GM06990 (cell line): ENCODE results near the gene DCDC2.

ENCODE experiments used
- DNase-seq: peaks from one replicate; pipeline ENCODE4 v3.0.0-alpha.2; 2011; ENCODE audit not compliant: insufficient read length; ENCODE audit errors: extremely low read depth
- H3K27me3 ChIP-seq: replicated peaks from 2 replicates; pipeline ENCODE4 v1.6.0; 2011; ENCODE audit warnings: low read length; ENCODE audit not compliant: control insufficient read depth, insufficient read depth
- H3K36me3 ChIP-seq: 2 replicates; pipeline ENCODE4 v1.5.1; 2011; ENCODE audit warnings: low read length; ENCODE audit not compliant: control insufficient read depth, insufficient read depth
- H3K4me3 ChIP-seq: replicated peaks from 2 replicates; pipeline ENCODE4 v1.5.1; 2011; ENCODE audit warnings: low read depth, mild to moderate bottlenecking, control low read depth, low read length
- TF ChIP-seq, protein P1 (sequence below): IDR thresholded peaks from 2 replicates; pipeline ENCODE4 v1.5.1; 2011; ENCODE audit warnings: low read length, control low read depth, mild to moderate bottlenecking, inconsistent platforms; ENCODE audit not compliant: insufficient read depth, poor library complexity, severe bottlenecking

Gene DCDC2

DNA sequence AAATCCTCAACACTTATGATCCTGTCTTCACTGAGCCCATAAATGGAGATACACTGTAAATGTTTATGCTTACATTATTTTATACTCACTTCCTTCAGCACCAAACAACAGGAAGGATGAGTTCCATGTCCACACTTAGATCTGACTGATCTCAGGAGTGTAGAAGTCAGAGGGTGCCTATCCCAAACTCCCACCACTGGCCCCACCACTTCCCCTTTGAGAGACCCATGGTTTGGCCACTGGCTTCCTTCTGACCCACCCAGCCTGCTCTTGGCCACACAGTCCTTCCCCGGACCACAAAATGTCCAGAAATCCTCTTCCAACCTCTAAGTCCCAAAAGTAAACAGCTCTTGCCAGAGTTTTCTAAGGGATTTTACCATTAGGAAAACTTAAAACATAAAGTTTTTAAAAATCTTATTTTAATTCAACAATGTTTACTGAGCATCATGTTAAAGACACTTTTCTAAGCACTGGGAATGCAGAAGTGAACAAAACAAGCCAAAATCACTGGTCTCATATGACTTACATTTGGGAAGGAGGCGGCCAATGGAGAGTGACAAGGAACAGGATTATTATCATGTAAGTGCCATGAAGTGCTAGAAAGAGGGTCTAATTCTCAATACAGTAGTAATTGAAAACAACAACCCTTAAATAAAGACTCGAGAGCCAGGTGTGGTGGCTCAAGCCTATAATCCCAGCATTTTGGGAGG is 128.0 kb downstream of the DCDC2 start:
- H3K36me3 ChIP-seq = no peaks in the 10 kb centered on the region
- H3K4me3 ChIP-seq = no peak overlapping the region
- H3K27me3 ChIP-seq = no peaks in the 10 kb centered on the region; the same call in 1 of the 2 replicates
- TF ChIP-seq, protein P1, sequence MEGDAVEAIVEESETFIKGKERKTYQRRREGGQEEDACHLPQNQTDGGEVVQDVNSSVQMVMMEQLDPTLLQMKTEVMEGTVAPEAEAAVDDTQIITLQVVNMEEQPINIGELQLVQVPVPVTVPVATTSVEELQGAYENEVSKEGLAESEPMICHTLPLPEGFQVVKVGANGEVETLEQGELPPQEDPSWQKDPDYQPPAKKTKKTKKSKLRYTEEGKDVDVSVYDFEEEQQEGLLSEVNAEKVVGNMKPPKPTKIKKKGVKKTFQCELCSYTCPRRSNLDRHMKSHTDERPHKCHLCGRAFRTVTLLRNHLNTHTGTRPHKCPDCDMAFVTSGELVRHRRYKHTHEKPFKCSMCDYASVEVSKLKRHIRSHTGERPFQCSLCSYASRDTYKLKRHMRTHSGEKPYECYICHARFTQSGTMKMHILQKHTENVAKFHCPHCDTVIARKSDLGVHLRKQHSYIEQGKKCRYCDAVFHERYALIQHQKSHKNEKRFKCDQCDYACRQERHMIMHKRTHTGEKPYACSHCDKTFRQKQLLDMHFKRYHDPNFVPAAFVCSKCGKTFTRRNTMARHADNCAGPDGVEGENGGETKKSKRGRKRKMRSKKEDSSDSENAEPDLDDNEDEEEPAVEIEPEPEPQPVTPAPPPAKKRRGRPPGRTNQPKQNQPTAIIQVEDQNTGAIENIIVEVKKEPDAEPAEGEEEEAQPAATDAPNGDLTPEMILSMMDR = no peak
- DNase-seq = no peak

DNA sequence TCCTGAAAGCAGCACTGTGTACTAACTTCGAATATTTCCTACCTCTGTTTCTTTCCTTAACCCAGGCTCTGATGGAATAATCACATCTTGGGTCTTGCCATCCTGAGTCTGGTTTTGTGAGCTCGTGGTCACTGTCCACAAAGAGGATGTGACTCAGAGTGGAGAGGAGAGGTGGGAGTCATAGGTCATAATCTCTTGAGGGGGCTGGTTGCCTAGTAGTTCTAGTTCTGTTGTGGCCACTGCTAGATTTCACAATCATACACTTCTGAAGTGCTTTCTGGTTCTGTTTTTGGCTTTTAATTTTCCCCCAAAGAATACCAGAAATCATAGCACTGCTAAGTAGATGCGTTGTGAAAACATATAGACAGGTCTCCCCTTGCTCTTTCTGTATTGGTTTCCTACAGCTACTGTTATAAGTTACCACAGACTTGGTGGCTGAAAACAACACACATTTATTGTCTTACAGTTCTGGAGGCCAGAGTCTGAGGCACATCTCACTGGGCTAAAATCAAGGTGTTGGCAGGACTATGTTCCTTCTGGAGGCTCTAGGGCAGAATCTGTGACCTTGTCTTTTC is 129.1 kb downstream of the DCDC2 start:
- no peak overlapping the region for H3K4me3 ChIP-seq
- TF ChIP-seq, protein P1 = no peak
- H3K27me3 ChIP-seq = no peaks in the 10 kb centered on the region
- no peak for DNase-seq
- no peaks in the 10 kb centered on the region for H3K36me3 ChIP-seq

DNA sequence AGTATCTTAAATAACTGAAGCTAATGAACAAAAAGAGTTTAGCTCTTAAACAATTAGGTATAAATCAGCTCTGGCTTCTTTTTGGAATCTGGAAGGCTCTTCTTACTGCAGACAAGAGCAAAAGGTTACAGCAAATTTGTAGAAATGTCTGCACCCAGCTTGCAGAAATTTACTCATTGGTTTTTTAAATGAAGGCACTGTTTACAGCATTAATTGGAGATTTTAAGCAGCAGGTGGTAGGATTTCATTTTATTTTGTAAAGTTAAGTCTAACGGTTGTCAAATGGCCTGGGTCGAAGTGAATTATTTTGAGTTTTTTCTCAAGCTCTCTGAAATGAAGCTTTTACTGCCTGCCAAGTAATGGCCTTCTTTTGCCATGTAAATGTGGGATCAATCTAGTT is 129.7 kb downstream of the DCDC2 start:
- no peaks in the 10 kb centered on the region for H3K36me3 ChIP-seq
- no peak overlapping the region for H3K4me3 ChIP-seq
- no peaks in the 10 kb centered on the region for H3K27me3 ChIP-seq
- DNase-seq = no peak
- TF ChIP-seq, protein P1 = no peak

DNA sequence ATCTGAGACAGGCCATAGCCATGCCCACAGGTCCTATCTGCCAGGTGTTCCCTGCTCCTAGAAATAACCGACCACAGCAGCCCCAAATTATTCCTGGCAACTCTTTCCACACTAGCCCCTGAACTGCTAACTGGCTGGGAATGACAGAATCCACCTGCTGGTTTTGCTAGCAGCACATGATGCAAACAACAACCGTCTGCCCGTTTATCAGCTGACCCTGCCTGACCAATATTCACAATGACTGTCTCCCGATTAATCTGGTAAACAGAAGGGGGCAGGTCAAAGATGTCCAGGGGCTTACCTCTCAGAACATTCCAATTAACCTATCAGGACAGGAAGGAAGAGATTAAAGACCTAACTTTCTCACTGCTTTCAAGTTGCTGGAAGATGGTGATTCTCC is 130.3 kb downstream of the DCDC2 start:
- Histone ChIP-seq H3K36me3 (no peaks in the 10 kb centered on the region), H3K4me3 (no peak overlapping the region), H3K27me3 (no peaks in the 10 kb centered on the region)
- TF ChIP-seq, protein P1 = no peak
- DNase-seq = no peak

DNA sequence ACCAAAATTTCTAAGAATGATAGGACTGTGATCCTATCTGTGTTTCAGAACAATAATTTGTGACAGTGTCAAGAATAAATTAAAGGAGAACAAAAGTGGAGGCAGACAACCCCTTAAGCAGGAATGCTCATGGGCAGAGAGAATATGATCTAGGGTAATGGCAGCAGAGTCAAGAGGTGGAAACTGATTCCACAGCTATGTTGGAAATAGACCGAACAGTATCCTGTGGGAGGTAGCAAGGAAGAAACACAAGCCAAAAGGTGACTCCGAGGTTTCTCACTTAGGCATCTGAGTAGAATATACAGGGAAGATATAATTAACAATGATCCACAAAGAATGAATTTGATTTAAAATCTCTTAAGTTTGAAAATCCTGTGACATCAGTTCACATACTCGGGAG is 131.3 kb downstream of the DCDC2 start:
- no peaks in the 10 kb centered on the region for H3K27me3 ChIP-seq
- H3K4me3 ChIP-seq = no peak overlapping the region
- no peaks in the 10 kb centered on the region for H3K36me3 ChIP-seq
- DNase-seq = no peak
- TF ChIP-seq, protein P1 = no peak
